HEK293T (cell line): Measurements from ENCODE around the gene HSD11B1.

ENCODE experiments used
- CTCF ChIA-PET: fragments of 350-600 bp; formaldehyde crosslinking; extraction: SDS; loops from one replicate; lab custom pipeline; 2021; ENCODE audit warnings: antibody characterized with exemption, inconsistent platforms; lab: Yijun Ruan, JAX
- POLR2A ChIA-PET: fragments of 350-600 bp; formaldehyde crosslinking; extraction: SDS; loops from one replicate; lab custom pipeline; 2020; ENCODE audit warnings: antibody characterized with exemption, inconsistent platforms; lab: Yijun Ruan, JAX
- DNase-seq: peaks from one replicate; pipeline ENCODE4 v3.0.0; 2012; ENCODE audit warnings: mixed read lengths; ENCODE audit errors: extremely low spot score
- ARNT ChIP-seq: fragments of 450-650 bp; IDR thresholded peaks from 2 replicates; pipeline ENCODE4 v1.6.1; 2017; ENCODE audit warnings: mild to moderate bottlenecking
- BHLHE40 ChIP-seq: fragments of 450-650 bp; IDR thresholded peaks from 2 replicates; pipeline ENCODE4 v1.6.1; 2016; ENCODE audit warnings: mild to moderate bottlenecking, moderate library complexity, borderline replicate concordance
- CTBP1 ChIP-seq: fragments of 450-650 bp; IDR thresholded peaks from 2 replicates; pipeline ENCODE4 v1.6.1; 2016; ENCODE audit warnings: borderline replicate concordance
- ELF4 ChIP-seq: fragments of 450-650 bp; IDR thresholded peaks from 2 replicates; pipeline ENCODE4 v1.6.1; 2017; ENCODE audit warnings: antibody characterized with exemption
- FOXA1 ChIP-seq: fragments of 450-650 bp; IDR thresholded peaks from 2 replicates; pipeline ENCODE4 v1.6.1; 2016; ENCODE audit warnings: mild to moderate bottlenecking
- FOXK2 ChIP-seq: fragments of 450-650 bp; IDR thresholded peaks from 2 replicates; pipeline ENCODE4 v1.6.1; 2016; ENCODE audit warnings: mild to moderate bottlenecking
- FOXM1 ChIP-seq: fragments of 450-650 bp; IDR thresholded peaks from 2 replicates; pipeline ENCODE4 v1.6.1; 2017; ENCODE audit warnings: mild to moderate bottlenecking, borderline replicate concordance
- HDGF ChIP-seq: fragments of 450-650 bp; IDR thresholded peaks from 2 replicates; pipeline ENCODE4 v1.6.1; 2017; ENCODE audit warnings: antibody characterized with exemption, borderline replicate concordance
- L3MBTL2 ChIP-seq: fragments of 450-650 bp; conservative IDR thresholded peaks from 2 replicates; pipeline ENCODE4 v1.6.1; 2016; ENCODE audit warnings: mild to moderate bottlenecking
- LEF1 ChIP-seq: fragments of 450-650 bp; IDR thresholded peaks from 2 replicates; pipeline ENCODE4 v1.6.1; 2017; ENCODE audit warnings: mild to moderate bottlenecking, borderline replicate concordance
- NFRKB ChIP-seq: fragments of 450-650 bp; IDR thresholded peaks from 2 replicates; pipeline ENCODE4 v1.6.1; 2016; ENCODE audit warnings: mild to moderate bottlenecking, moderate library complexity
- SP1 ChIP-seq: fragments of 450-650 bp; IDR thresholded peaks from 2 replicates; pipeline ENCODE4 v1.6.1; 2017
- SUZ12 ChIP-seq: fragments of 450-650 bp; IDR thresholded peaks from 2 replicates; pipeline ENCODE4 v1.6.1; 2016; ENCODE audit warnings: mild to moderate bottlenecking
- TARDBP ChIP-seq: fragments of 450-650 bp; IDR thresholded peaks from 2 replicates; pipeline ENCODE4 v1.6.1; 2016
- ZNF384 ChIP-seq: fragments of 450-650 bp; IDR thresholded peaks from 2 replicates; pipeline ENCODE4 v1.6.1; 2016
- TF ChIP-seq, protein P1 (sequence below): fragments of 450-650 bp; IDR thresholded peaks from 2 replicates; pipeline ENCODE4 v1.6.1; 2016

Gene HSD11B1

DNA sequence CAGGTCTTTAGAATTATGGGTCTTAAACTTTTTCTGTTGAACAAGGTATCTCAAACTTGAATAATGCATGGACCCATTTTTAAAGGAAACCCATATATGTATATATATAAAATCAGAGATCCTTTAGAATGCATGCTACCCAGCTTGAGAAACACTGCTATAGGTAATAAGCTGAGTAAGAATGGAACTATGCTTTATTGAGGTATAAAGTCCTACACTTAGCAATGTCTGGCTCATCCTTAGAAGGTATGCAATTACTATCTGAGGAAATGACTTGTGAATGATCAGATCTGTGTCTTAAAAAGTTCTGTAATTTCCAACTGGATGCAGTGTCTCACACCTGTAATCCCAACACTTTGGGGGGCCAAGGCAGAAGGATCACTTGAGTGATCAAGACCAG, 62.5 kb downstream of the HSD11B1 start:
- ChIA-PET POLR2A (interaction anchor here (2.5 kb wide), 1 partner anchor 17 kb away, joined by 7 read pairs; the partner anchor contains the start of gene C1orf74), CTCF (no interaction called here)
- no peak for DNase-seq
- TF ChIP-seq FOXM1, result no peak
- TF ChIP-seq ARNT, result no peak
- no peak for TF ChIP-seq FOXK2
- no peak for TF ChIP-seq SP1
- no peak for TF ChIP-seq BHLHE40
- TF ChIP-seq SUZ12, result no peak
- no peak for TF ChIP-seq L3MBTL2
- TF ChIP-seq TARDBP, result no peak
- no peak for TF ChIP-seq LEF1
- no peak for TF ChIP-seq CTBP1
- TF ChIP-seq NFRKB, result no peak
- TF ChIP-seq, protein P1, sequence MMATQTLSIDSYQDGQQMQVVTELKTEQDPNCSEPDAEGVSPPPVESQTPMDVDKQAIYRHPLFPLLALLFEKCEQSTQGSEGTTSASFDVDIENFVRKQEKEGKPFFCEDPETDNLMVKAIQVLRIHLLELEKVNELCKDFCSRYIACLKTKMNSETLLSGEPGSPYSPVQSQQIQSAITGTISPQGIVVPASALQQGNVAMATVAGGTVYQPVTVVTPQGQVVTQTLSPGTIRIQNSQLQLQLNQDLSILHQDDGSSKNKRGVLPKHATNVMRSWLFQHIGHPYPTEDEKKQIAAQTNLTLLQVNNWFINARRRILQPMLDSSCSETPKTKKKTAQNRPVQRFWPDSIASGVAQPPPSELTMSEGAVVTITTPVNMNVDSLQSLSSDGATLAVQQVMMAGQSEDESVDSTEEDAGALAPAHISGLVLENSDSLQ, result no peak
- TF ChIP-seq ELF4, result no peak
- no peak for TF ChIP-seq HDGF
- TF ChIP-seq ZNF384, result no peak
- TF ChIP-seq FOXA1, result no peak

DNA sequence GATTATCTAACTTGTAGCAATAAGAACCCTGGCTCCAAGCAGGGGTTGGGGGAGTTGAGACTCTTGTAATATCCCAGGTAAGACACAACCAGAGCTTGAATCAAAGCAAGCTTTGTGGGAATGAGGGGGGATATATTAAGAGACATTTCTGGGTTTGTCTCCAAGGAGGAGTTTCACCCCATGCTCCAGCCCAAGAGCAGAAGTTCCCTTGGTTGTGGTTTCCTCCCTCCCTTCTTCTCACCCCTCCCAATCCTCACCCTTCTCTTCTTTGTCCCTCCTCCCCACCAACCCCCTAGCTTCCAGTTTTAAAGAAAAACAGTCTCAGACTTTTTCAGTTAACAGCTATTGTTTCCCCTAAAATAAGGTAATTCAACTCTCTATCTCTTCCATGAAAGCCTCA, 63.1 kb downstream of the HSD11B1 start:
- TF ChIP-seq, protein P1, result no peak
- no peak for TF ChIP-seq HDGF
- no peak for TF ChIP-seq NFRKB
- no peak for TF ChIP-seq ARNT
- TF ChIP-seq BHLHE40, result no peak
- no peak for TF ChIP-seq ELF4
- no peak for TF ChIP-seq TARDBP
- no peak for TF ChIP-seq FOXM1
- TF ChIP-seq L3MBTL2, result no peak
- no peak for TF ChIP-seq LEF1
- no peak for TF ChIP-seq ZNF384
- no peak for TF ChIP-seq SP1
- no peak for TF ChIP-seq FOXK2
- no peak for TF ChIP-seq FOXA1
- no peak for TF ChIP-seq SUZ12
- CTCF ChIA-PET, result no interaction called here
- no peak for DNase-seq
- POLR2A ChIA-PET, result interaction anchor here (2.5 kb wide), 1 partner anchor 17 kb away, joined by 7 read pairs; the partner anchor contains the start of gene C1orf74

DNA sequence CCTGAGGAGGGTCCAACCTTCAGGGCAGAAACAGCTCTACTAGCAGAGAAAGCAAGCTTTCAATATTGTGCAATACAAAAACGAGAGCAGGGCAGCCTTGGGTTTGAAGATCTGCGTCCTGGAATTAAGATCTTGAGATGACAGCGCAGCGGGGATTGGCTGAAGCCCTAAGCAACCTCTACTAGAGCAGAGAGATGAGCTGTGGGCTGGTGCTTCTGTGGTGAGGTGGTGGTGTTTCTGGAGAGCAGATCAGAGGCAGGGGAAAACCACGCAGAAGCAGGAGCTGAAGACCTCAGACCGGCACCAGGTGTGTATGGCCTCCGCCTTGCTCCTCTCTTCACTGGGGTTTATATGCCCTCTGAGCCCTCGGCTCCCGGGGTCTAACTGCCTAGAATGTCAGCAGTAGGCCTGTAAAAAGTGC, 63.7 kb downstream of the HSD11B1 start:
- TF ChIP-seq HDGF (no peak), TARDBP (no peak), FOXM1 (no peak), NFRKB (no peak), LEF1 (no peak), ELF4 (no peak), L3MBTL2 (no peak), ARNT (no peak), FOXA1 (no peak), SUZ12 (no peak), SP1 (no peak), FOXK2 (no peak), ZNF384 (no peak), CTBP1 (no peak)
- TF ChIP-seq, protein P1, result no peak
- POLR2A ChIA-PET, result no interaction called here
- CTCF ChIA-PET, result no interaction called here
- no peak for DNase-seq

DNA sequence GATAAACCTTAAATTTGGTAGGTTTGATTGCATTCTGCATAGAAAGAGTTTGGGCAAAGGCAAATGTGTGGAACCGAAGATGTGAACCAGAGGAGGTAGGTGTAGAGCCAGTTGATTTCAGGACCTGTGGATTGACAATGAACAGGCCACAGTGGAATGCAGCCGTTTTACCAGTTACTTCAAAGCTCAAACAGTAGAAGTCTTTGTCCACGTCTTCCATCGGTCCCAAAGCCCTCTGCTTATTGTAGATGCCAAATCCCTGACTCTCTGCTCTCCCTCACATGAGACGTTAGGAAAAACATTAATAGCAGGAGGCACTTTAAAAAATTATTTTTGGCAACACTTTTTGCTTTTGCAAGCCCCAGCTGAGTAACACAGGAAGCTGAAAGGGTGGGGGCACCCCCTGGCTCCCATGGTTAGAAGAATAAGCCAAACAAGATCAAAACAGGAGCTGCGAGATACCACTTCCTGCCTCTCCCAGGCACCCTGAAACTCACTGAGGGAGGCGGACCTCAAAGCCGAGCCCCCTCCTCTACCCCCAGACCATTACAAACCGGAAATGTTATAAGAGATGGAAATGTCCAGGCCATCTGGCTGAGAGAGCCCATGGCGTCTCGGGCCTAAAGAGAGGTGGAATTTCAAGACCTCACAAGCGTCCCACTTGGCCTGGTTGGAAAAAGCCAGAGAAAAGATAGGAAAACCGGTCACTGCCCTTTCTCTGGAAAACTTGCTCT, 64.7 kb downstream of the HSD11B1 start:
- no peak for DNase-seq
- TF ChIP-seq TARDBP, result no peak
- TF ChIP-seq ELF4, result no peak
- TF ChIP-seq, protein P1, result no peak
- no peak for TF ChIP-seq SUZ12
- TF ChIP-seq L3MBTL2, result no peak
- TF ChIP-seq FOXA1, result no peak
- no peak for TF ChIP-seq NFRKB
- TF ChIP-seq BHLHE40, result no peak
- TF ChIP-seq FOXM1, result no peak
- ChIA-PET CTCF (interaction anchor here (0.7 kb wide), 1 partner anchor 170 kb away, joined by 3 read pairs; no protein-coding TSS in a partner anchor), POLR2A (interaction anchor here (1.4 kb wide), 1 partner anchor 15 kb away, joined by 5 read pairs; the partner anchor contains the start of gene C1orf74)

DNA sequence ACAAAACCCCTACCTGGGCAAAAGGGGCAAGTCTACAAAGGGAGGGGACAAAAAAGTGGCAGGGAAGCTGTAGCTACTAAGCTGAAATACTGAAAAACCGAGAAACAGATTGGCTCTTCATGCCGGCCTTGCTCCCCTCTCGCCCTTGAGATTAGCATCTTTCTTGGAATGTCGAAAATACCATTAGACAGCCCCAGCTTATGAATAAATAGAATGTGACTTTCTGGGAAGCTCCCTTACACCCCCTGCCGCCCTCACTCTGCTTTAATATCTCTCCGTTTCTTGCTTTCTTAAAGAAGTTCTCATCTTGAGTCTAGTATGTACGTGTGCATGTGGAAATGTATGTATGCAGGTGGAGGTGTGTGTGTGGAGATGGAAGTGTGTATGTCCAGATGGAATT, 65.3 kb downstream of the HSD11B1 start:
- ChIA-PET POLR2A (interaction anchor here (1.4 kb wide), 1 partner anchor 15 kb away, joined by 5 read pairs; the partner anchor contains the start of gene C1orf74), CTCF (no interaction called here)
- TF ChIP-seq FOXK2 (no peak), TARDBP (no peak), NFRKB (no peak), ARNT (no peak), CTBP1 (no peak), BHLHE40 (no peak), FOXA1 (no peak), FOXM1 (no peak), ZNF384 (no peak), SUZ12 (no peak), L3MBTL2 (no peak), ELF4 (no peak), SP1 (no peak), LEF1 (no peak), HDGF (no peak)
- TF ChIP-seq, protein P1, result no peak
- no peak for DNase-seq
